HG03442 (cell line): ENCODE results near the gene AR.
"Not testable (repeated sequence)": the region's sequence is repeated elsewhere in the genome, so short reads cannot be mapped to it uniquely, and the experiment has no call there.

Experiments
- ATAC-seq: cut with Tn5 transposase; IDR thresholded peaks from one replicate; pipeline ENCODE4 v1.9.1; 2021; ENCODE audit warnings: mild to moderate bottlenecking, moderate library complexity; ENCODE audit not compliant: unreplicated experiment

The AR gene

DNA sequence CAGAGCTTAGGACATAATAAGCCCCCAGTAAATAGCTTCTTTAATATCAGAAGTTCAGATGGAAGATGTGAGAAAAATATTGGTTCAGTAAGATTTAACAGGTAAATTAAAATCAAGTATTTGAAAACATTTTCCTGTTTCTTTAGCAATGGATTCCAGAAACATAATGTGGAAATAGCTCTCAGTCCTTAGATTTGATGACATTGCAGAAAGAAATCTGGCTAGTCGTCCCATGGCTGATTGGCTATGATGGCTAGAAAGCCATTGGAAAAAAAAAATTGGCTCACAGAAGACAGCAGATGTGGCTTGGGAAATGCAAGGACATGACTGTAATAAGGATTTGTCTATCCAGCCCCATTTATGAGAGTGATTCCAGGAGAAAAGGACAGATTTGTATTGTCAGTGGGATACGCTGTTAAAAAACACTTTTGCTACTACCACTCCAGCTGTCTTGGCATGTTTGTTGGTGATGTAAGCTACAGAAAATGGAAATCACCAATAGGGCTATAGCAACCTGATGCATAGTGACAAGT lies 78.3 kb downstream of the AR start:
- no peak for ATAC-seq

DNA sequence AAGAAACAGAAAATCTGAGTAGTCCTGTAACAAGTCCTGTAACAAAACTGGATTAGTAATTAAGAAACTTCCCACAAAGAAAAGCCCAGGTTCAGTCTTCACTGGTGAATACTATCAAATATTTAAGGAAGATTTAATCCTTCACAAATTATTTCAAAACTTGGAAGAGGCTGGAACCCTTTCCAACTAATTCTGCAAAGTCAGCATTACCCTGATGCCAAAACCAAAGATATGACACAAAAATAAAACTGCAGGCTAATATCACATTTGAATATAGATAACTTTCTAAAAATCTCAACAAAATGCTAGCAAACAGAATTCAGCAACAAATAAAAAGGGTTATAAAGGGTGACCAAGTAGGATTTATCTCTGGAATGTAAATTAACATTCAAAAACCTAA lies 80.5 kb downstream of the AR start:
- ATAC-seq, result no peak

DNA sequence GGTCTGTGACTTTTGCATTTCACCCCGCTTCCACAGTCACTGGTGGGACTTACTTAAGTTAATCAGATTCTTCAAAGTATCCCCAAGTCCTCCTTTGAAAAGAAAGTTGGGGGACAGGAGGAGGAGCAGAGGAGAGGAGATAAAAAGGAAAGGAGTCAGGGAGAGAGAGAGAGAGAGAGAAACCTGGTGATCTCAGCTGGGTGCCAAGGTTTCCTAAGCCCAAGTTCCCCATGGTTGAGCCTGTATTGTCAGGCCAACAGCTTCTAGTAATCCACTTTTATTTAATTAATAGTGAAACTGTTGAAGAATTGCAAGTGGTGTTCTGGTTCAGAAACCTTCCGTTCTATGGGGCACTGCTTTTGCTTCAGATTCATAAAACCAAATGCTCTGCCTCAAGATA lies 91.6 kb downstream of the AR start:
- ATAC-seq, result no peak

DNA sequence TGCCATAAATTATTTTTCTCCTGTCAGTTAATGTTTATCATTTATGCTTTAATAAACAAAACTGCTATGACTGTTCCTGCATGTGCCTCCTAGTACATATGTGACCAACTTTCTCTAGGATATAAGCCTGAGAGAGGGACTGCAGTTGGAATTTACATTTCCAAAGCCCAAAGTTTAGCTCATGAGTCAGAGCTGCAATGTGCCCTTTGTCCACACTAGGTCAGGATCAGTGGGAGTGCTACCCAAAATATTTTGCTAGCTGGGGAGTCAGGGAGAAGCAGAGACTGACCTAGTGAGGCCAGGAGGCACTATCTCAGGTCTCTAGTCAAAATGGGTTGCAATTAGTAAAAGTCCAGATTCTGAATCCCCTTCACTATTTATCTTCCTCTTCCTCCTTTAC lies 92.7 kb downstream of the AR start:
- no peak for ATAC-seq

DNA sequence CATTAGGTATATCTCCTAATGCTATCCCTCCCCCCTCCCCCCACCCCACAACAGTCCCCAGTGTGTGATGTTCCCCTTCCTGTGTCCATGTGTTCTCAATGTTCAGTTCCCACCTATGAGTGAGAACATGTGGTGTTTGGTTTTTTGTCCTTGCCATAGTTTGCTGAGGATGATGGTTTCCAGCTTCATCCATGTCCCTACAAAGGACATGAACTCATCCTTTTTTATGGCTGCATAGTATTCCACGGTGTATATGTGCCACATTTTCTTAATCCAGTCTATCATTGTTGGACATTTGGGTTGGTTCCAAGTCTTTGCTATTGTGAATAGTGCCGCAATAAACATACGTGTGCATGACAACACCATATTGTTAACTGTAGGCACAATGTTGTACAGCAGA lies 93.5 kb downstream of the AR start:
- ATAC-seq, result not testable (repeated sequence)

DNA sequence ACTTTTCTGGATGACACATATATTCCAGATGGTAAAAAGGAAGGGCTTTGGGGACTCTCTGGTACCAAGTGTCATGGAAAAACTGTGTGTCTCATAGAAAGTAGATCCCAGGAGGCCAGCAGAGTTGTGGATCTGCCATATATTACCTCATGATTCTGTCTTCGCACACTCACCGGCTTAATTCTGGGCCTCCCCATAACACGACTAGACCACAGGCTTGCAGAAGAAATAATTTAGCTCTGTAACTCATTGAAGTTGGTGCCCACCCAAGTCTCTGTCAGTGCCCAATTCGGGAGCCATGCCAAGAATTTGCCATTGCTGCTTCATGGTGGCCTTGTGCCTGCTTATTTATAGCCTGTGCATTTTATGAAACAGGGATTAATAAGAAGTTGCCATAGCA lies 104.5 kb downstream of the AR start:
- no peak for ATAC-seq

DNA sequence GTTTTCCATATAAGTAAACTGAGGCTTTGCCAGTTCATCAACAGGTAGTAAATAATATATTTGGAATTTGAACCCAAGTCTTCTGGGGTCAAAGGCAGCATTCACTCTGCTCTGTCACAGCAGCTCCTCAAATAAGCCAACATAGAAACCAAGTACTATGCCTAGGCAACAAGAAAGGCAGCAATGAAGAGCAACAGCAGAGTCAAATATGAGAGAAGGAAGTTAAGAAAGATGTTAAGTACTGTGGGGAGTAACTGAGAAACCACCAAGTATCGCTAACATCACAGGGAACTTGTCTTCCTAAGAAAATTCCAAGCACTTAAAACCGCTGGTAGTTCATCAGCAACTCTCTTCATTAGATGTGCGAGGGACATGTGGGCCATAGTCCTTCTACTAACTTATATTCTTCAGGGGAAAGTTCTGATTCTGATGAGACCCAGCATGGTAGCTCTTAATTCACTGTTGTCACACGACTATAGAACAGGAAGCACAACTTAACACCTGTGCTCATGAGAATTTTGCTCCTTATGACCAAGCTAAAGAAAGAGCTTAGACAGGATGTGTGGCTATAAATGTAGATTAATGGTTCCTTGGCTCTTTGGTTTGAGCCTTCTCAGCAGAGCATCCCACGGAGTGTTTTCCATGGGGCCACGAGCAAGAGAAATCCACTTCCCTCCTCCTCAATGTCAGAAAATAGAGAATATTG lies 107.8 kb downstream of the AR start:
- no peak for ATAC-seq

DNA sequence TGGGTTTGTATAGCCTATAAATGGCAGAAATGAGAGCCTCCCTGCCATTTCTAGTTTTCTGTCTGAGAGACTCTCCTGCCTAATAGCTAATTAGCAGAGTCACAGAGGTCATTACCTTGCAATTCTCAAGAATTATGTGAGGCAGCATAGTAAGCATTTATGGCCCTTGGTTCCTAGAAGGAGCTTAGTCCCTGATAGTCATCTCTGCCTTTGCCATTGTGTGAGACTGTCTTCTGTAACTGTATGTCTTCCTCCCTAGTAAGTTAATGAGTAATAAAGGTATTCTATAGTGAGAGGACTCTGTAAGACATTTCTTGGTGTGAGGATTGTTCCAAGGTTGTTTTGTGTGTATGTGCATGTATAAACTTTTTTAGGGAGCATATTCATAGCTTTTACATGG lies 108.7 kb downstream of the AR start:
- ATAC-seq, result no peak

DNA sequence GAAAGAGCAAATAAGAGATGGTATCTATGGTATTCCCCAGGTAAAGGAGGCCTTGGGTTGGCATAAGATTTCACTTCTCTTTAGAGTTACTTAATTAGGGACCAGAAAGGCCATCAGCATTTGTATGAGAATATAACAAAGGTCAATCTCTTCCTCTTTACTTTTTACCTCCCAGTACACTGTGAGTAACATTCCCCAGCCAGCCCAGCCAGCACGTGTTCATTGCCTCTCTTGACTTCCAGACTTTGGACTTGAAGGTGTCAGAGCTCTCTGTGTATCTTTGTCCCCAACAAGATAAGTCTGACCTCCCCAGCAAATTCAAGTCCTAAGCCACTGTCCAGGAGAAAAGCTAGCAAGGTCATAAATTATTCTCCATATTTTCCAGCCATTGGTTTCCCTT lies 110.5 kb downstream of the AR start:
- ATAC-seq, result no peak

DNA sequence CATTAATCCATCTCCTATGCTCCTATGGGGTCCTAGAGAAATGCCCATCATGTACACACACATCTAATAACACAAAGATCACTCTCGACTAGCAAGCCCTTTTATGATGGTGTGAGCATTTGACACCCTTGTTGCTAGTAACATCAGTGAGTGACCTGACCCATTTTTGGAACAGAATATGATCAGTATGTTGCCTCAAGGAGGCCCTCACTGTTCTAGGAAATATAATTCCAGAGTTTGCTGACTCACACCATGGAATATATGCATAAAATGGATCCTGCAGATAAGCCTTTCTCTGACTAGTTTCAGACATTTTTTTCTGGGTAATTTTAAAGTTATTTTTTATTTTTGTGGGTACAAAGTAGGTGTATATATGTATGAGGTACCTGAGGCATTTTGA lies 121.8 kb downstream of the AR start:
- no peak for ATAC-seq

DNA sequence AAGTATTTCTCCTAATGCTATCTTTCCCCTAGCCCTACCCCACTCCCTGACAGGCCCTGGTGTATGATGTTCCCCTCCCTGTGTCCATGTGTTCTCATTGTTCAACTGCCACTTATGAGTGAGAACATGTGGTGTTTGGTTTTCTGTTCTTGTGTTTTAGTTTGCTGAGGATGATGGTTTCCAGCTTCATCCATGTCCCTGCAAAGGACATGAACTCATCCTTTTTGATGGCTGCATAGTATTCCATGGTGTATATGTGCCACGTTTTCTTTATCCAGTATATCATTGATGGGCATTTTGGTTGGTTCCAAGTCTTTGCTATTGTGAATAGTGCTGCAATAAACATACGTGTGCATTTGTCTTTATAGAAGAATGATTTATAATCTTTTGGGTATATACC lies 126.9 kb downstream of the AR start:
- not testable (repeated sequence) for ATAC-seq

DNA sequence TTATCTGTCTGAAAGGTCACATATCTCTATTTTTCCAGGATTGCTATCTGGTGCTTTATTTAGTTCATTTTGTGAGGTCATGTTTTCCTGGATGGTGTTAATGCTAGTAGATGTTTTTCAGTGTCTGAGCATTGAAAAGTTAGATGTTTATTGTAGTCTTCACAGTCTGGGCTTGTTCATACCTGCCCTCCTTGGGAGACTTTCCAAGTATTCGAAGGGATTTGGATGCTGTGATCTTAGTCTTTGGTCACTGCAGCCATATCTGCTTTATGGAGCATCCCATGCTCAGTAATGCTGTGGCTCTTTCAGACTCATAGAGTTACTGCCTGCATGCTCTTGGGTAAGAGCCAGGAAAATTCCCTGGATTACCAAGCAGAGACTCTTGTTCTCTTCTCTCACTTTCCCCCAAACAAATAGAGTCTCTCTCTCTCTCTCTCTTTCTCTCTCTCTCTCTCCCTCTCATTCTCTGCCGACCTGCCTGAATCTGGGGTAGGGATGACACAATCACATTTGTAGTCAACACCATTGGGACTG lies 130.0 kb downstream of the AR start:
- no peak for ATAC-seq

DNA sequence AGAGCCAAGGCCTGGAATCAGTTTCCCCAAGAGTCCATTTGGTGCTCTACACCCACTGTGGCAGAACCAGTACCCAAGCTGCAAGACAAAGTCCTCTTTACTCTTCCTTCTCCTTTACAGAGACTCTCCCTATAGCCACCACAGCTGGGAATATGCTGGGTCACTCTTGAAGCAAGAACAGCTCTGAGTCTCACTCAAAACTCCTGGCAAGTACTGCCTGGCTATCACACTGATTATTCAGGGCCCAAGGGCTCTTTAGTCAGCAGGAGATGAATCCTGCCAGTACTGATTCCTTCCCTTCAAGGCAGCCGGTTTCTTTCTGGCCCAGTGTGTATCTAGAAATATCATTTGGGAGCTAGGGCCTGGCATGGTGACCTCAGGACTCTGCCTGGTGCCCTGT lies 130.9 kb downstream of the AR start:
- no peak for ATAC-seq

DNA sequence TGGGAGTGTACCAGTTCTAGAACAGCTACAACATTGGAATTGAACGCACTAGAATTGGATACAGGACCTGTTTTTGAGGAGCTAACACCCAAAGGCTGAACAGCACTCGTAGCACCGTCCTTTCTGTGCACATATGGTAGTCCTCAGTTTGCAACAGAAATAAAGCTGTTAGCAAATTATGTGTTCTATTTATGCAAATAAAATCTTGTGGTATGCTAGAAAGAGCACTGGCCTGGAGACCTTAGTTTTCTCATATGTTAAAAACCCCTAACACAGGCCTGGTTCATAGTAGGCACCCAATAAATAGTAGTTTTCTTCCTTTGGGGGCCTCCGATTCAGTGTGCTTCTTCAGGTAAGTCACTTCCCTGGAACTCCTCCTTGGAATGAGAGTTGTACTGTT lies 140.3 kb downstream of the AR start:
- no peak for ATAC-seq

DNA sequence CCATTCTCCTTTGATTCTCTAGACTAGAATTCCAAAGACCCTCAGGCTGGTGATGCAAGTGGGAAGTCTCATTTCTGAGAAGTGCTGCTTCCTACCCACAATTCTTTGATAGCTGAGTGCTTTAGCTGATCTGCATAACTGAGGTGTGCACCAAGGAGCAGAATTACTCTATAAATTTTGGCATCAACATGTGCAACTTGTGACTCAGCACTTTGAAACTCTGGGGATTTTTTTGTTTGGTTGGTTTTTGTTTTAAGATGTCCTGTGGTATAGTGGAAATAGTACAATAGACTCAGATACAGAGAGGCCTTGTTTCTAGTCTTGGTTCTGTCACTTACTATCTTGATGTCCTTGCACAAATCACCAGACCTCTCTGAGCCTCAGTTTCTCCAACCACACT lies 148.4 kb downstream of the AR start:
- no peak for ATAC-seq

DNA sequence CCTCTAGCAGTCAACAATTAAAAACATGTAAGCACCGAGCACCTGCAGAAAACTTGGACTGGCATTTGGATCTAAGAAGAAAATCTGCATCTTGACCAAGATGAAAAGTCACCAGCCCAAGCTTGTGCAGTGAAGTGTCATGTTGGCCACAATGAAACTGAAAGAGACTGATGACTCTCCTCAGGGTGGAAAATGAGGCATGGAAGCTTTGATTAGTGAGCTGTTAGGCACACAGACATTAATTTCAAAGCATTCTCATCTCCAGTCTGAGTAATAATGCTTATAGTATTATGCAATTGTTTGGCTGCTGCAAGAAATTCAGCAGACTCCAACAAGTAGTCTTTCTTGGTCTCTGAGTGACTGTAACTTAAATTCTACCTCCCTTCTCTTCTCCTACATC lies 150.1 kb downstream of the AR start:
- ATAC-seq, result no peak

DNA sequence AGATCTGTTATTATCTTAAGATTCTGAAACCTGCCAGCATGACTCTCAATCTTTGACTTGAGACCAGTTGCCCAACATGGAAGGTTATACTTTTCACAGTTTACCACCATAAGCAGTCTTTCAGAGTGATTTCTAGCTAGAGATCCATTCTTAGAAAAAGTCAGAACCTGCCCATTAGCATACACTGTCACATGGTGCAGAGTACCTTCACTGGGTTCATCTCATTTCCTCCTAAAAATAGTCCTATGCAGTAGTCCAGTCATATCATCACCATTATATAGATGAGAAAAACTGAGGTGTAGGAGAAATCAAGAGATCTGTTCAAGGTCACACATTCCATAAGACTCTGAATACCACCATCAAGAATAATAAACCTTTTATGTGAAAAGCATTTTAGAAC lies 153.6 kb downstream of the AR start:
- ATAC-seq, result no peak

DNA sequence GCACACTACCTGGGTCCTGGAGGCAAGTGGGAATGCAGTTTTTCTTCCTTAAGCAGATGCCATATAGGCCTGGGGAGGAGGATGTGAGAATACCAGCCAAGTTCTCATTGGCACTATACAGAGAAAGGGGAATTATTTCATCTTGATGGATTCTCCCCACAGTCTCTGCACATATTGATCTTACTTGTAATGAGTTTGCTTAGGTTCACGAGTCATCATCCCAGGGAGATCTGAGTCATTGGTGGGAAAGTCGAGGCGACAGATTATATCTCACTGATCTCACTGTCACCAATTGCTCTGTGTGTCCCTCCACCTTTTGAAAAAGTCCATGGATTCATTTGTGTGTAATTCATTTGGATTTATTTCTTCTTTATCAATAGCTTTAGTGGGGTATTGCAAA lies 156.8 kb downstream of the AR start:
- ATAC-seq, result no peak

DNA sequence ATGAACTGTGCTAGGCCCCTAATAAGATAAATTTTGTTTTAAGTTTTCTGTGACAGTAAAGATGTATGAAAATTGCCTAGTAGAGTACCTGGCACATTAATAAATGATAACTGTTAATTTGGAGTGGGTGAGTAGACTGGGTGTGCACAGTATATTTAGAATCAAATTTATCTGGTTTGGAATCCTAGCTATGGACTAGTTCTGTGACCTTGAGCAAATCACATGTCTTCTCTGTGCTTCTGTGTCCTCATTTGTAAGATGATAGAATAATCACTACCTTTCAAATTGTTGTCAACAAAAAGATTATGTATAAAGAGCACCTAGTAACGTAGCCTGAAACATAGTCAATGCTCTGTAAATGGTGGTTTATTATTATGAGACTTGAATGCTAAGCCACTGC lies 170.2 kb downstream of the AR start:
- ATAC-seq, result no peak

DNA sequence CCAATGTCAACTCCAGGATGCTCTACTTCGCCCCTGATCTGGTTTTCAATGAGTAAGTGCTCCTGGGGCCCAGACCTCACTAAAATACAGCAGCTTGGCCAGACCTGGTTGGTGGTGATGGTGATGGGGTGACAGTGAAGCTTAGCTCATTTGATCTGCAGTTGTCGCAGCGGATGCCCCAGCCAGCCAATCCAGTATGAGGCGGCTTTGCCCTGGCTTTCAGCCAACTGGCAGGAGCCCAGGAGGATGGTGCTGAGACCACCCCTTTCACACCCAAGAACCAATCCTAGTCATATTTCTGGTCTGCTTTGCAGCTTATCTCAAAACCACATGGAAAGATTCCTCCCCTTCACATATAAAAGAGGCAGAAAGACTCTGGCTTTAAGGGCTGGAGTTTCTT lies 173.8 kb downstream of the AR start:
- no peak for ATAC-seq

DNA sequence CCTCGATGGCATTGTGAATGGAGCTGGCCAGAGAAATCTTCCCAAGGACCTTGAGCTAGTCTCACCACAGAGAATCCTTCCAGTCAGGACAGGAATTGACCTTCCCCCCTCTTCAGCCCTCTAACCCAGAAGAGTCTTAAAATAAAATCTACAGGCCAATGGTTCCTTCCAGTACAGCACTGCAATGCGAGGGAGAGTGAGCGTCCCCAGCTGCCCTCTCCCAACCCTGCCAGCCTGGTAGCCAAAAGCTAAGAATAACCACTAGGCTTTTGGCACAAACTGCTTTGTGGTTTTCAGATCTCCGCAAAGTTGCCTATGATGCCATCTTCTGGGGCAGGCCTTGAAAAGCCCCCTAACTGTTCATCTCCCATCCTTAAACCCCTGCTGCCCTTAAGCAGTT lies 175.1 kb downstream of the AR start:
- ATAC-seq, result no peak

DNA sequence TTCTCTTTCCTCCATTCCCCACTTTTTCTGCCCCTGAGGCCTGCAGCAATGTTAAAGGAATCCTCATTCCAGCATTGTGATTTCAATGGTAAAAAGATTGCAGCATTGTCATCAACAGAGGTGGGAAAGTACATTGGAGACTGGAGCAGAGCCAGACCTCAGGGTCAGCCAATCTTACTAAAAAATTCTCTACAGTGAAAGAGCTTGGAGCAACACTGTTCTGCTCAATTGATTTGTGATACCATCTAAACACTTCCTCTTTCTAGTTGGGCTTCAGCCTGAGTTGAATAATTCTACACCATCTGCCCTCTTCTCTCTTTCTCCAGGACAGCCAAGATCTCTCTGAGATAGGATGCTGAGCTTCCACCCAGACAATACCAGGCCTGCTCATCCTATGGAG lies 176.5 kb downstream of the AR start:
- ATAC-seq, result no peak

DNA sequence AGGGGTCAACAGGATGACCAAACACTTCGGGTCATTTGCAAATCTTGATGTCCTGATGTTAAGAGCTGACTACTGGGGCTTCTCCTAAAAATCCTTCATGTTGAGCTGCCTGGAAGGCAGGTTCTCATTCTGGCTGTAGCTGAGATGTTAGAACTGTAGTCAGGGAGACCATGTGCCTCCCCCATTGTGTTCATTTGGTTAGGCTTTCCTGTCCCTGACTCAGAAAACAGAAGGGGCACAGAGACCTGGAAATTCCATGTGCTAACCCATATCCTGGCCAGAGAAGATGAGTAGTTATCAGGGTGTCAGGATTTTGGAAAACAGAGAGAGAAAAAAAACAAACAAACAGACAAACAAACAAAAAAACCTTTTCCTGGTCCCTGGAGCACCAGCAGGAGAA lies 177.5 kb downstream of the AR start:
- ATAC-seq, result no peak
